ENCODE results near the gene NDUFAF2. TPM values are rescaled to one million over a fixed set of nuclear protein-coding genes. Genes with fewer than 3 reads are reported as not detected.
A peak's percentile ranks its signal among the peaks of the same experiment; 100 is the strongest.
"Not testable (repeated sequence)": the region's sequence is repeated elsewhere in the genome, so short reads cannot be mapped to it uniquely, and the experiment has no call there.

The NDUFAF2 gene
- total RNA-seq, 6 experiments from 2014 or later: 40.4 to 57.3 (median 51.5) TPM

DNA sequence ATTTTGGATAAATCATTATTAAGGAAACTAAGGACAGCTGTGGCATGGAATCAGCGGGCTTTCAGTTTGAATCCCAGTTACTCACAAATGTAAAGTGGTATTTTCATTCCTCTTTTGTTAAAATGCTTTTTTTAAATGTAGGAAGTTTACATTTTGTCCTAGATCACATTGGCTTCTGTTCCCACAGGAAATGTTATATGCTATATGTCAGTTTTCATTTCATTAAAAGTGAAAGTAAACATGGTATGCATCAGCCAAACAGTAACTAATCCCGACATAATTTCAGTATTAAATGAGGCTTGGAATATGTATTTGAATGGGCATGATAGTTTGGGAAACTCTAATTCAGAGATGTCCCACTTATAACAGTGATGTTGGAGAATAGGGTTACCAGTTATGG lies 235.9 kb downstream of the NDUFAF2 start:
- Mint-ChIP-seq H3K27me3 (ENCODE audit: insufficient read depth) (no peaks in the 10 kb centered on the region; the same call in 1 of the 2 replicates), H3K4me3 (no peak overlapping the region), H3K27ac (no peak overlapping the region), H3K4me1 (ENCODE audit: low read depth) (peaks cover 25% of the 10 kb centered on the region), H3K9me3 (no peaks in the 10 kb centered on the region), H3K36me3 (ENCODE audit: low read depth) (peaks cover 9% of the 10 kb centered on the region; the same call in 1 of the 2 replicates)
- TF ChIP-seq CTCF (IDR thresholded peaks at IDR 0.05): no peak
- DNase-seq: no peak

- no peak for TF ChIP-seq CTCF (IDR thresholded peaks at IDR 0.05)
- H3K4me3 Mint-ChIP-seq: no peak overlapping the region
- 0 out of 2 replicates have a peak, but pooled peaks cover 7% of the 10 kb centered on the region for H3K36me3 Mint-ChIP-seq (ENCODE audit: low read depth)
- H3K27me3 Mint-ChIP-seq (ENCODE audit: insufficient read depth): no peaks in the 10 kb centered on the region
- H3K4me1 Mint-ChIP-seq (ENCODE audit: low read depth): peaks cover 29% of the 10 kb centered on the region
- H3K27ac Mint-ChIP-seq: no peak overlapping the region
- no peak for DNase-seq
- H3K9me3 Mint-ChIP-seq: no peaks in the 10 kb centered on the region
These were observed 237.4 kb downstream of the NDUFAF2 start for GRCh38 chr5:61182449-61182848.

DNA sequence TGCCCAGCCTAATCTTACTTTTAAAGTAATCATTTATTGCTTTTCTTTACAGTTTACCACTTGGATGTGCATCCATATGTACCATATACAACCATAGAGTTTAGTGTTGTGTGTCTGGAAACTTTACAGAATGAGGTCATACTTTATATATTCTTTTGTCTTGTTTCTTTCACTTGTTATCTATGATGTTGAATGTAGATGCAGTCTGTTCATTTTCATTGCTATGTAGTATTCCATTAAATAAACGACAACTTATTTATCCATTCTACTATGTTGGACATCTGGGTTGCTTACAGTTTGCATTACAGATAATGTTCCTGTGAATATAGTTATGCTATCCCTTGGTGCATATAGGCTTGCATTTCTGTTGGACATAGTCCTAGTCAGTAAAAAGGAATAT lies 238.5 kb downstream of the NDUFAF2 start:
- Mint-ChIP-seq H3K36me3 (ENCODE audit: low read depth) (0 out of 2 replicates have a peak, but pooled peaks cover 7% of the 10 kb centered on the region), H3K4me3 (no peak overlapping the region), H3K4me1 (ENCODE audit: low read depth) (peaks cover 31% of the 10 kb centered on the region), H3K9me3 (no peaks in the 10 kb centered on the region), H3K27ac (no peak overlapping the region), H3K27me3 (ENCODE audit: insufficient read depth) (no peaks in the 10 kb centered on the region)
- DNase-seq: no peak
- TF ChIP-seq CTCF (IDR thresholded peaks at IDR 0.05): no peak

- Mint-ChIP-seq H3K4me1 (ENCODE audit: low read depth) (peaks cover 31% of the 10 kb centered on the region), H3K4me3 (no peak overlapping the region), H3K36me3 (ENCODE audit: low read depth) (0 out of 2 replicates have a peak, but pooled peaks cover 7% of the 10 kb centered on the region), H3K9me3 (no peaks in the 10 kb centered on the region), H3K27ac (peak overlapping the region; percentile 36), H3K27me3 (ENCODE audit: insufficient read depth) (no peaks in the 10 kb centered on the region)
- no peak for TF ChIP-seq CTCF (IDR thresholded peaks at IDR 0.05)
- DNase-seq: peak; percentile 25
These were observed 239.7 kb downstream of the NDUFAF2 start for GRCh38 chr5:61184708-61185107.

- no peaks in the 10 kb centered on the region for H3K9me3 Mint-ChIP-seq
- no peak for TF ChIP-seq CTCF (IDR thresholded peaks at IDR 0.05)
- H3K4me3 Mint-ChIP-seq: no peak overlapping the region
- 0 out of 2 replicates have a peak, but pooled peaks cover 7% of the 10 kb centered on the region for H3K36me3 Mint-ChIP-seq (ENCODE audit: low read depth)
- peaks cover 26% of the 10 kb centered on the region for H3K4me1 Mint-ChIP-seq (ENCODE audit: low read depth)
- no peak for DNase-seq
- H3K27me3 Mint-ChIP-seq (ENCODE audit: insufficient read depth): peaks cover 2% of the 10 kb centered on the region; the same call in 1 of the 2 replicates
- no peak overlapping the region for H3K27ac Mint-ChIP-seq
These were observed 241.6 kb downstream of the NDUFAF2 start for GRCh38 chr5:61186634-61187033.

DNA sequence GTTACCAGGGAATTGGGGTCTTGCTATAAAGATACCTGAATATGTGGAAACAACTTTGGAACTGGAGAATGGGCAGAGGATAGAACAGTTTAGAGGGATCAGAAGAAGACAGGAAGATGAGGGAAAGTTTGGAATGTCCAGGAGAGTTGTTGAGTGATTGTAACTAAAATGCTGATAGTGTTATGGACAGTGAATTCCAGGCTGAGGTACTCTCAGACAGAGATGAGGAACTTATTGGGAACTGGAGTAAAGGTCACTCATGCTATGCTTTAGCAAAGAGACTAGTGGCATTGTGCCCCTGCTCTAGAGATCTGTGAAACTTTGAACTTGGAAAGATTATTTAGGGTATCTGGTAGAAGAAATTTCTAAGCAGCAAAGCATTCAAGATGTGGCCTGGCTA lies 242.3 kb downstream of the NDUFAF2 start:
- peaks cover 26% of the 10 kb centered on the region for H3K4me1 Mint-ChIP-seq (ENCODE audit: low read depth)
- H3K9me3 Mint-ChIP-seq; H3K27ac Mint-ChIP-seq; DNase-seq; H3K4me3 Mint-ChIP-seq; H3K27me3 Mint-ChIP-seq (ENCODE audit: insufficient read depth); H3K36me3 Mint-ChIP-seq (ENCODE audit: low read depth): not testable (repeated sequence)

GRCh38 chr5:61187826-61188225 lies 242.8 kb downstream of the NDUFAF2 start:
- H3K27ac Mint-ChIP-seq: not testable (repeated sequence)

More at GRCh38 chr5:61187826-61188225, 242.8 kb downstream of the NDUFAF2 start:
- H3K27me3 Mint-ChIP-seq (ENCODE audit: insufficient read depth); DNase-seq; H3K4me3 Mint-ChIP-seq; H3K36me3 Mint-ChIP-seq (ENCODE audit: low read depth); H3K9me3 Mint-ChIP-seq: not testable (repeated sequence)
- peaks cover 26% of the 10 kb centered on the region for H3K4me1 Mint-ChIP-seq (ENCODE audit: low read depth)
